HepG2 (cell line): ENCODE results near the gene SMYD5. TPM values are rescaled to one million over a fixed set of nuclear protein-coding genes. Genes with fewer than 3 reads are reported as not detected.

Source experiments
- FUBP1 ChIP-seq: sonication (generic); formaldehyde crosslinking; IDR thresholded peaks from 2 replicates; pipeline ENCODE4 v1.5.1; 2020; ENCODE audit warnings: missing genetic modification reagents, mild to moderate bottlenecking, borderline replicate concordance
- HMGXB4 ChIP-seq, 2 experiments: sonication (generic) in 1 of 2; formaldehyde crosslinking in 1 of 2; IDR thresholded peaks; 2 replicates each; pipeline versions ENCODE4 v1.4.0 to v1.6.1; 2018 to 2020; ENCODE audit warnings: missing genetic modification reagents in 2 of 2, borderline replicate concordance in 1 of 2, low read depth in 1 of 2, mild to moderate bottlenecking in 1 of 2, missing biosample characterization in 1 of 2
- IRF1 ChIP-seq: sonication (generic); formaldehyde crosslinking; IDR thresholded peaks from 2 replicates; pipeline ENCODE4 v1.4.0; 2020; ENCODE audit warnings: low read depth, mild to moderate bottlenecking, missing genetic modification reagents
- KLF6 ChIP-seq: IDR thresholded peaks from 2 replicates; pipeline ENCODE4 v1.8.0; 2016; ENCODE audit warnings: missing biosample characterization, missing genetic modification reagents
- MED8 ChIP-seq: sonication (generic); formaldehyde crosslinking; IDR thresholded peaks from 2 replicates; pipeline ENCODE4 v1.8.1; 2023; ENCODE audit warnings: mild to moderate bottlenecking, missing genetic modification reagents; ENCODE audit not compliant: insufficient replicate concordance
- MEF2D ChIP-seq: sonication (generic); formaldehyde crosslinking; IDR thresholded peaks from 2 replicates; pipeline ENCODE4 v1.5.1; 2020; ENCODE audit warnings: mild to moderate bottlenecking, missing genetic modification reagents
- NFIB ChIP-seq: sonication (generic); formaldehyde crosslinking; IDR thresholded peaks from 2 replicates; pipeline ENCODE4 v1.9.0; 2021; ENCODE audit warnings: missing genetic modification reagents, mild to moderate bottlenecking, borderline replicate concordance
- RARG ChIP-seq: sonication (generic); formaldehyde crosslinking; IDR thresholded peaks from 2 replicates; pipeline ENCODE4 v1.4.0; 2020; ENCODE audit warnings: low read depth, mild to moderate bottlenecking, missing genetic modification reagents
- SIN3A ChIP-seq: IDR thresholded peaks from 2 replicates; pipeline ENCODE4 v1.6.1; 2011; ENCODE audit warnings: low read depth, mild to moderate bottlenecking, control low read depth, low read length, borderline replicate concordance
- SNAPC5 ChIP-seq: sonication (generic); formaldehyde crosslinking; IDR thresholded peaks from 2 replicates; pipeline ENCODE4 v1.8.1; 2023; ENCODE audit warnings: mild to moderate bottlenecking, missing genetic modification reagents, borderline replicate concordance
- SP2 ChIP-seq: sonication (generic); formaldehyde crosslinking; IDR thresholded peaks from 2 replicates; pipeline ENCODE4 v1.5.1; 2020; ENCODE audit warnings: mild to moderate bottlenecking, missing genetic modification reagents
- ZBTB10 ChIP-seq: sonication (generic); formaldehyde crosslinking; IDR thresholded peaks from 2 replicates; pipeline ENCODE4 v1.4.0; 2020; ENCODE audit warnings: missing genetic modification reagents, borderline replicate concordance
- ZBTB20 ChIP-seq: sonication (generic); formaldehyde crosslinking; IDR thresholded peaks from 2 replicates; pipeline ENCODE4 v1.8.1; 2023; ENCODE audit warnings: missing genetic modification reagents, low read depth, mild to moderate bottlenecking, borderline replicate concordance
- ZNF230 ChIP-seq: sonication (generic); formaldehyde crosslinking; IDR thresholded peaks from 2 replicates; pipeline ENCODE4 v1.4.0; 2020; ENCODE audit warnings: mild to moderate bottlenecking, missing genetic modification reagents
- ZNF232 ChIP-seq: sonication (generic); formaldehyde crosslinking; IDR thresholded peaks from 2 replicates; pipeline ENCODE4 v1.4.0; 2020; ENCODE audit warnings: missing genetic modification reagents, borderline replicate concordance
- ZNF446 ChIP-seq: sonication (generic); formaldehyde crosslinking; IDR thresholded peaks from 2 replicates; pipeline ENCODE4 v1.5.0; 2020; ENCODE audit warnings: mild to moderate bottlenecking, missing genetic modification reagents
- ZNF570 ChIP-seq: sonication (generic); formaldehyde crosslinking; IDR thresholded peaks from 2 replicates; pipeline ENCODE4 v1.4.0; 2020; ENCODE audit warnings: mild to moderate bottlenecking, missing genetic modification reagents, borderline replicate concordance
- ZSCAN12 ChIP-seq: sonication (generic); formaldehyde crosslinking; IDR thresholded peaks from 2 replicates; pipeline ENCODE4 v1.9.0; 2021; ENCODE audit warnings: mild to moderate bottlenecking, missing genetic modification reagents
- polyA plus RNA-seq, 8 experiments: library from polyadenylated mRNA; depleted of rRNA in 3 of 8; stranded (reverse) in 7 of 8; unstranded in 1 of 8; fragments of >200 nt; fragmentation: Illumina TruSeq in 4 of 8; extraction: Trizol in 4 of 8; gene quantifications; 2 replicates each; pipeline versions ENCODE4 v1.2.1 to v1.2.3, GENCODE V29; 2011 to 2016; ENCODE audit warnings: low read depth in 4 of 8, missing spikeins in 1 of 8, mixed read lengths in 1 of 8; ENCODE audit not compliant: insufficient read depth in 1 of 8
- total RNA-seq, 5 experiments: library from RNA; depleted of rRNA; stranded (reverse); fragments of >200 nt; fragmentation: Illumina TruSeq; extraction: Trizol; gene quantifications; 2 replicates each; pipeline ENCODE4 v1.2.3, GENCODE V29; 2016; ENCODE audit warnings: low read depth in 1 of 5

SMYD5 gene
- total and polyA plus RNA-seq, 2 of the 13 experiments (the other 11 are each of a cell fraction or from before 2014, with no cell fraction given), result 55.8 to 70.4 TPM

- no peak for TF ChIP-seq IRF1 (CRISPR knock-in tag)
- no peak for TF ChIP-seq ZBTB20 (CRISPR knock-in tag)
- no peak for TF ChIP-seq ZNF446 (CRISPR knock-in tag)
- TF ChIP-seq ZNF230 (CRISPR knock-in tag), result peak; percentile 90
- 0 out of 2 replicates have a peak, but pooled peaks have one; percentile 60 for TF ChIP-seq RARG (CRISPR knock-in tag)
- TF ChIP-seq ZNF570 (CRISPR knock-in tag), result no peak
- 0 out of 2 replicates have a peak, but pooled peaks have one; percentile 65 for TF ChIP-seq ZNF232 (CRISPR knock-in tag)
- TF ChIP-seq NFIB (CRISPR knock-in tag), result no peak
- no peak for TF ChIP-seq SP2 (CRISPR knock-in tag)
- no peak for TF ChIP-seq SIN3A
- TF ChIP-seq MED8 (CRISPR knock-in tag), result no peak
- no peak for TF ChIP-seq KLF6 (CRISPR knock-in tag)
- TF ChIP-seq SNAPC5 (CRISPR knock-in tag), result 0 out of 2 replicates have a peak, but pooled peaks have one; percentile 21
- TF ChIP-seq FUBP1 (CRISPR knock-in tag), result no peak
- no peak; the same call in 1 of the 2 replicates for TF ChIP-seq MEF2D (CRISPR knock-in tag)
- TF ChIP-seq ZSCAN12 (CRISPR knock-in tag), result no peak
- peak; percentile 99 to 100 for TF ChIP-seq HMGXB4 (CRISPR knock-in tag; IDR thresholded peaks at IDR 0.05; ENCODE audit: borderline replicate concordance in 1 of 2, low read depth in 1 of 2)
- TF ChIP-seq ZBTB10 (CRISPR knock-in tag), result no peak
Measured at GRCh38 chr2:73176881-73177644, 37.0 kb upstream of the SMYD5 start (continued).
